NT2/D1 (cell line): ENCODE measurements around the gene HOXA9.

Experiments used
- SUZ12 ChIP-seq: IDR thresholded peaks from 2 replicates; pipeline ENCODE4 v1.6.1; 2011; ENCODE audit not compliant: insufficient read length, insufficient read depth; ENCODE audit errors: extremely low read depth
- YY1 ChIP-seq: IDR thresholded peaks from 2 replicates; pipeline ENCODE4 v1.6.1; 2011; ENCODE audit not compliant: insufficient read length, insufficient read depth

GRCh38 chr7:27189997-27190748, 24.8 kb upstream of the HOXA9 start:
- TF ChIP-seq YY1 = no peak
- peak; percentile 46 for TF ChIP-seq SUZ12
